Measurements from ENCODE around the gene PCDHB7.
"Not testable (repeated sequence)": the region's sequence is repeated elsewhere in the genome, so short reads cannot be mapped to it uniquely, and the experiment has no call there.

PCDHB7 gene

GRCh38 chr5:141223112-141223783, 50.8 kb downstream of the PCDHB7 start, which contains the start of gene PCDHB14:
Gene PCDHB14, plus strand, starts transcription at chr5:141223343. Its CDS starts 163 bp downstream, at chr5:141223506.
- no peak for DNase-seq (ENCODE audit: low read depth in 2 of 3, low spot score in 2 of 3)

DNA sequence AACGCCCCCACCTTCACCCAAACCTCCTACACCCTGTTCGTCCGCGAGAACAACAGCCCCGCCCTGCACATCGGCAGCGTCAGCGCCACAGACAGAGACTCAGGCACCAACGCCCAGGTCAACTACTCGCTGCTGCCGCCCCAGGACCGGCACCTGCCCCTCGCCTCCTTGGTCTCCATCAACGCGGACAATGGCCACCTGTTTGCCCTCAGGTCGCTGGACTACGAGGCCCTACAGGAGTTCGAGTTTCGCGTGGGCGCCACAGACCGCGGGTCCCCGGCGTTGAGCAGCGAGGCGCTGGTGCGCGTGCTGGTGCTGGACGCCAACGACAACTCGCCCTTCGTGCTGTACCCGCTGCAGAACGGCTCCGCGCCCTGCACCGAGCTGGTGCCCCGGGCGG, 52.4 kb downstream of the PCDHB7 start:
- DNase-seq (ENCODE audit: low read depth in 2 of 3, low spot score in 2 of 3) = not testable (repeated sequence)

- DNase-seq (ENCODE audit: low read depth in 2 of 3, low spot score in 2 of 3) = not testable (repeated sequence)
Measured at GRCh38 chr5:141225421-141225820, 53.0 kb downstream of the PCDHB7 start.
